H1 (cell line): ENCODE measurements around the gene DENND4A. TPM values are rescaled to one million over a fixed set of nuclear protein-coding genes. Genes with fewer than 3 reads are reported as not detected.

Experiments used
- CTCF ChIA-PET: fragments of 300-600 bp; sonication (Branson Sonifier 250); formaldehyde crosslinking; loops from one replicate; lab custom pipeline; 2021; ENCODE audit not compliant: partially characterized antibody; lab: Charles Lee
- POLR2A ChIA-PET: fragments of 300-600 bp; sonication (Branson Sonifier 250); formaldehyde crosslinking; loops from one replicate; lab custom pipeline; 2021; ENCODE audit warnings: inconsistent platforms; ENCODE audit not compliant: partially characterized antibody; lab: Charles Lee
- DNase-seq, 2 experiments: peaks; one replicate each; pipeline versions ENCODE4 v3.0.0 to v3.0.0-alpha.2; 2010 to 2022; ENCODE audit warnings: low spot score in 2 of 2, low read depth in 1 of 2, mixed read lengths in 1 of 2
- FAIRE-seq: peaks from 2 replicates; lab custom pipeline; 2011; peaks lifted over from hg19 to GRCh38; lab: Jason Lieb, UNC
- H2AFZ ChIP-seq: 2 replicates; pipeline ENCODE4 v1.8.1; 2012; ENCODE audit warnings: low read length, inconsistent platforms
- H2AK5ac ChIP-seq: 2 replicates; pipeline ENCODE4 v1.6.1; 2013; ENCODE audit warnings: low read depth, low read length
- H2BK120ac ChIP-seq: replicated peaks from 2 replicates; pipeline ENCODE3; 2013; ENCODE audit warnings: low read depth, low read length, inconsistent platforms
- H2BK12ac ChIP-seq: 2 replicates; pipeline ENCODE4 v1.6.1; 2013; ENCODE audit warnings: low read depth, low read length
- H2BK15ac ChIP-seq: 2 replicates; pipeline ENCODE4 v1.6.1; 2013; ENCODE audit warnings: low read length
- H2BK20ac ChIP-seq: 2 replicates; pipeline ENCODE4 v1.6.1; 2013; ENCODE audit warnings: low read length
- H2BK5ac ChIP-seq: 2 replicates; pipeline ENCODE4 v1.6.1; 2013; ENCODE audit warnings: low read depth, low read length
- H3K14ac ChIP-seq: 2 replicates; pipeline ENCODE4 v1.6.1; 2013; ENCODE audit warnings: inconsistent platforms; ENCODE audit not compliant: insufficient read length
- H3K18ac ChIP-seq: 2 replicates; pipeline ENCODE4 v1.6.1; 2013; ENCODE audit warnings: low read length; ENCODE audit errors: extremely low read depth
- H3K23ac ChIP-seq: 2 replicates; pipeline ENCODE4 v1.6.1; 2013; ENCODE audit warnings: inconsistent platforms; ENCODE audit not compliant: insufficient read length
- H3K23me2 ChIP-seq: 2 replicates; pipeline ENCODE4 v1.6.1; 2013; ENCODE audit warnings: low read depth, low read length
- H3K27ac ChIP-seq: 2 replicates; pipeline ENCODE4 v1.6.1; 2011; ENCODE audit warnings: low read depth, low read length, inconsistent platforms
- H3K27me3 ChIP-seq, 4 experiments: replicated peaks in 1 of 4; 1 replicate in 1 of 4; 2 replicates in 3 of 4; pipeline versions ENCODE4 v1.6.1 to v1.8.1; 2011 to 2013; ENCODE audit warnings: low read length in 3 of 4, mild to moderate bottlenecking in 3 of 4, inconsistent platforms in 2 of 4, mixed read lengths in 2 of 4, moderate library complexity in 1 of 4; ENCODE audit not compliant: control insufficient read depth in 3 of 4, insufficient read depth in 3 of 4; ENCODE audit errors: extremely low read depth in 1 of 4
- H3K36me3 ChIP-seq, 4 experiments: 2 replicates each; pipeline versions ENCODE4 v1.6.1 to v1.8.1; 2011 to 2013; ENCODE audit warnings: mild to moderate bottlenecking in 4 of 4, low read length in 3 of 4, moderate library complexity in 2 of 4, control low read depth in 1 of 4, inconsistent platforms in 1 of 4; ENCODE audit not compliant: insufficient read depth in 4 of 4, control insufficient read depth in 2 of 4
- H3K4ac ChIP-seq: replicated peaks from 2 replicates; pipeline ENCODE3; 2013; ENCODE audit warnings: low read length, low read depth, mixed read lengths, inconsistent platforms; ENCODE audit not compliant: insufficient read length
- H3K4me1 ChIP-seq, 4 experiments: replicated peaks in 1 of 4; 1 replicate in 1 of 4; 2 replicates in 3 of 4; pipeline versions ENCODE4 v1.6.1 to v1.8.1; 2011 to 2013; ENCODE audit warnings: low read length in 3 of 4, inconsistent platforms in 2 of 4, mixed read lengths in 1 of 4; ENCODE audit not compliant: insufficient read depth in 4 of 4, control insufficient read depth in 3 of 4
- H3K4me2 ChIP-seq, 2 experiments: 2 replicates each; pipeline versions ENCODE4 v1.6.1 to v1.8.1; 2011 to 2013; ENCODE audit warnings: low read depth in 2 of 2, low read length in 2 of 2, control low read depth in 1 of 2, inconsistent platforms in 1 of 2, mild to moderate bottlenecking in 1 of 2; ENCODE audit not compliant: insufficient read depth in 1 of 2
- H3K4me3 ChIP-seq, 4 experiments: fragments of 200-600, 300-600 bp in 1 of 4; sonication (generic), shearing (Covaris generic), sonication (Bioruptor Twin) in 1 of 4; 2 replicates each; pipeline versions ENCODE4 v1.5.1 to v1.8.1; 2011 to 2016; ENCODE audit warnings: low read length in 4 of 4, low read depth in 3 of 4, control low read depth in 2 of 4, inconsistent platforms in 2 of 4, mild to moderate bottlenecking in 2 of 4, mixed read lengths in 1 of 4, moderate library complexity in 1 of 4; ENCODE audit not compliant: insufficient read depth in 2 of 4; ENCODE audit errors: extremely low read depth in 1 of 4
- H3K56ac ChIP-seq: replicated peaks from 2 replicates; pipeline ENCODE3; 2013; ENCODE audit warnings: low read depth, mild to moderate bottlenecking, mixed read lengths, low read length, inconsistent platforms; ENCODE audit not compliant: insufficient read length
- H3K79me1 ChIP-seq: 2 replicates; pipeline ENCODE4 v1.6.1; 2013; ENCODE audit warnings: low read depth, low read length, control low read depth
- H3K79me2 ChIP-seq, 2 experiments: 2 replicates each; pipeline versions ENCODE4 v1.6.1 to v1.8.1; 2012 to 2013; ENCODE audit warnings: low read length in 2 of 2, mild to moderate bottlenecking in 2 of 2, inconsistent platforms in 1 of 2; ENCODE audit not compliant: insufficient read depth in 2 of 2, control insufficient read depth in 1 of 2
- H3K9ac ChIP-seq, 4 experiments: replicated peaks in 1 of 4; 1 replicate in 1 of 4; 2 replicates in 3 of 4; pipeline versions ENCODE4 v1.6.1 to v1.8.1; 2011 to 2013; ENCODE audit warnings: low read depth in 3 of 4, low read length in 3 of 4, control low read depth in 2 of 4, mild to moderate bottlenecking in 2 of 4, moderate library complexity in 2 of 4, inconsistent platforms in 1 of 4; ENCODE audit errors: extremely low read depth in 1 of 4
- H3K9me3 ChIP-seq, 2 experiments: 2 replicates each; pipeline versions ENCODE4 v1.6.1 to v1.8.1; 2012 to 2013; ENCODE audit warnings: mild to moderate bottlenecking in 2 of 2, moderate library complexity in 2 of 2, control low read depth in 1 of 2, inconsistent platforms in 1 of 2, low read depth in 1 of 2, low read length in 1 of 2, mixed read lengths in 1 of 2; ENCODE audit not compliant: insufficient read depth in 2 of 2
- H4K20me1 ChIP-seq, 2 experiments: replicated peaks in 1 of 2; 2 replicates each; pipeline versions ENCODE3 to v1.8.1; 2011 to 2013; ENCODE audit warnings: inconsistent platforms in 2 of 2, low read length in 2 of 2, mild to moderate bottlenecking in 1 of 2; ENCODE audit not compliant: insufficient read depth in 2 of 2, control insufficient read depth in 1 of 2
- H4K5ac ChIP-seq: 2 replicates; pipeline ENCODE4 v1.6.1; 2013; ENCODE audit warnings: low read length, low read depth, mixed read lengths, inconsistent platforms; ENCODE audit not compliant: insufficient read length
- H4K8ac ChIP-seq: 2 replicates; pipeline ENCODE4 v1.8.0; 2013; ENCODE audit warnings: mild to moderate bottlenecking, moderate library complexity, low read length, inconsistent platforms; ENCODE audit not compliant: insufficient read depth; ENCODE audit errors: extremely low read depth
- H4K91ac ChIP-seq: replicated peaks from 2 replicates; pipeline ENCODE3; 2013; ENCODE audit warnings: low read length, mixed read lengths, inconsistent platforms; ENCODE audit not compliant: insufficient read length
- BRCA1 ChIP-seq: IDR thresholded peaks from 2 replicates; pipeline ENCODE4 v1.6.1; 2012; ENCODE audit warnings: low read depth, low read length, improper control_type of control experiment
- CBX8 ChIP-seq: fragments of 300-800, 300-1000 bp; sonication (generic); IDR thresholded peaks from 2 replicates; pipeline ENCODE4 v1.7.1; 2016; ENCODE audit warnings: low read depth, low read length, borderline replicate concordance
- CREB1 ChIP-seq: IDR thresholded peaks from 2 replicates; pipeline ENCODE4 v1.6.1; 2012; ENCODE audit warnings: inconsistent platforms
- FOSL1 ChIP-seq: IDR thresholded peaks from 2 replicates; pipeline ENCODE4 v1.6.1; 2011; ENCODE audit warnings: mild to moderate bottlenecking, low read depth, low read length, moderate library complexity; ENCODE audit not compliant: insufficient read depth
- GABPA ChIP-seq: IDR thresholded peaks from 2 replicates; pipeline ENCODE4 v1.6.1; 2011; ENCODE audit warnings: mild to moderate bottlenecking, low read length, moderate library complexity, borderline replicate concordance; ENCODE audit not compliant: insufficient read depth
- KDM5A ChIP-seq: fragments of 200-600 bp; IDR thresholded peaks from 2 replicates; pipeline ENCODE4 v1.7.1; 2012; ENCODE audit warnings: mild to moderate bottlenecking, low read length, inconsistent platforms, mixed read lengths
- MAFK ChIP-seq: IDR thresholded peaks from 2 replicates; pipeline ENCODE4 v1.6.1; 2012; ENCODE audit warnings: low read depth, mild to moderate bottlenecking, improper control_type of control experiment, low read length
- NRF1 ChIP-seq: IDR thresholded peaks from 2 replicates; pipeline ENCODE4 v1.6.1; 2011; ENCODE audit warnings: mild to moderate bottlenecking, low read depth, low read length, improper control_type of control experiment
- POU5F1 ChIP-seq: IDR thresholded peaks from 2 replicates; pipeline ENCODE4 v1.6.1; 2011; ENCODE audit warnings: low read depth, mild to moderate bottlenecking, low read length, moderate library complexity
- RFX5 ChIP-seq: IDR thresholded peaks from 2 replicates; pipeline ENCODE4 v1.6.1; 2011; ENCODE audit warnings: low read depth, low read length, improper control_type of control experiment, borderline replicate concordance
- RXRA ChIP-seq: IDR thresholded peaks from 2 replicates; pipeline ENCODE4 v1.6.1; 2011; ENCODE audit warnings: low read depth, mild to moderate bottlenecking, low read length, moderate library complexity; ENCODE audit not compliant: insufficient read depth
- SIX5 ChIP-seq: IDR thresholded peaks from 2 replicates; pipeline ENCODE4 v1.6.1; 2011; ENCODE audit warnings: mild to moderate bottlenecking, low read depth, low read length
- SP4 ChIP-seq: IDR thresholded peaks from 2 replicates; pipeline ENCODE4 v1.6.1; 2012; ENCODE audit warnings: low read length, inconsistent platforms
- YY1 ChIP-seq: IDR thresholded peaks from 2 replicates; pipeline ENCODE4 v1.6.1; 2011; ENCODE audit warnings: low read depth, mild to moderate bottlenecking, low read length
- ZNF274 ChIP-seq: IDR thresholded peaks from 2 replicates; pipeline ENCODE4 v1.7.0; 2012; ENCODE audit warnings: low read length, borderline replicate concordance; ENCODE audit errors: extremely low read depth
- polyA plus RNA-seq, 7 experiments: library from polyadenylated mRNA; depleted of rRNA in 3 of 7; stranded (reverse) in 5 of 7; unstranded in 2 of 7; fragments of >200 nt in 5 of 7; fragments of 200-250 nt in 2 of 7; gene quantifications; 1 replicate in 5 of 7; 2 replicates in 1 of 7; 4 replicates in 1 of 7; pipeline versions ENCODE4 v1.2.1 to v1.2.3, GENCODE V29; 2011 to 2013; ENCODE audit warnings: missing spikeins in 2 of 7, mixed read lengths in 2 of 7
- total RNA-seq: library from RNA; stranded (reverse); fragmentation: NEBNext Ultra II Directional; extraction: Animal tissue kit (Norgen Biotek cat#: 25700); gene quantifications from 2 replicates; pipeline ENCODE4 v1.2.1, GENCODE V29; 2021
- TF ChIP-seq, protein P1 (sequence below): IDR thresholded peaks from 2 replicates; pipeline ENCODE4 v1.6.1; 2011; ENCODE audit warnings: low read length, improper control_type of control experiment

The DENND4A gene
- total and polyA plus RNA-seq, 2 of the 8 experiments (the other 6 are each of a cell fraction or from before 2014, with no cell fraction given) = 1.3 to 4.7 TPM

DNA sequence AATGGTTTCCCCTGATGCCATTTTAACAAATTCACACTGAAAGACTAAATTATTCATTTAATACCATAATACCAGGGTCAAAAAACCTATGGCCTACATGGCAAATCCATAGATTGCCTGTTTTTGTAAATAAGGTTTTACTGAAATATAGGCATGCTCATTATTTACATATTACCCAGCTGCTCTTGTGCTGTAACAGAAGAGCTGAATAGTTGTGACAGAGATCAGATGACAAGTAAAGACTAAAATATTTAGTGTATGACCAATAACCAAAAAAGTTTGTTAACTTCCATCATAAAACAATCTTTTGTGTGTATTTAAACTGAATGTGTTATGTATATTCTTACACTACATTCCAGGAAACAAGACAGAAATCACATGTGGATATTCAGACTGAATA is 60.2 kb downstream of the DENND4A start:
- no peak for FAIRE-seq
- TF ChIP-seq NRF1 (no peak), RXRA (no peak), CREB1 (no peak), POU5F1 (no peak), YY1 (no peak), GABPA (no peak), CBX8 (no peak), ZNF274 (no peak), SP4 (no peak), MAFK (no peak), BRCA1 (no peak), RFX5 (no peak), FOSL1 (no peak), KDM5A (no peak), SIX5 (no peak)
- TF ChIP-seq, protein P1, sequence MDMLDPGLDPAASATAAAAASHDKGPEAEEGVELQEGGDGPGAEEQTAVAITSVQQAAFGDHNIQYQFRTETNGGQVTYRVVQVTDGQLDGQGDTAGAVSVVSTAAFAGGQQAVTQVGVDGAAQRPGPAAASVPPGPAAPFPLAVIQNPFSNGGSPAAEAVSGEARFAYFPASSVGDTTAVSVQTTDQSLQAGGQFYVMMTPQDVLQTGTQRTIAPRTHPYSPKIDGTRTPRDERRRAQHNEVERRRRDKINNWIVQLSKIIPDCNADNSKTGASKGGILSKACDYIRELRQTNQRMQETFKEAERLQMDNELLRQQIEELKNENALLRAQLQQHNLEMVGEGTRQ = no peak

More for the DNA sequence above, 60.2 kb downstream of the DENND4A start:
- Histone ChIP-seq H3K27ac (no peak overlapping the region), H3K36me3 (no peaks in the 10 kb centered on the region), H4K5ac (no peak overlapping the region), H3K4ac (no peak overlapping the region), H3K4me2 (no peak overlapping the region), H2BK120ac (no peak overlapping the region), H2BK5ac (no peak overlapping the region), H3K9me3 (no peaks in the 10 kb centered on the region), H2BK20ac (no peak overlapping the region), H3K56ac (no peak overlapping the region), H3K27me3 (no peaks in the 10 kb centered on the region), H4K91ac (no peak overlapping the region), H3K23me2 (no peaks in the 10 kb centered on the region), H3K79me1 (no peaks in the 10 kb centered on the region), H4K8ac (no peak overlapping the region), H2BK15ac (no peak overlapping the region), H3K23ac (no peak overlapping the region), H3K18ac (no peak overlapping the region), H2AK5ac (no peak overlapping the region), H2AFZ (no peak overlapping the region), H3K4me1 (peaks cover 0 to 3% (median 0%) of the 10 kb centered on the region in 4 experiments; a peak in 1 of 7 replicates), H3K79me2 (no peaks in the 10 kb centered on the region), H3K14ac (no peak overlapping the region), H3K4me3 (no peak overlapping the region), H3K9ac (no peak overlapping the region), H4K20me1 (no peaks in the 10 kb centered on the region), H2BK12ac (no peak overlapping the region)
- POLR2A ChIA-PET = no interaction called here
- no peak for DNase-seq
- CTCF ChIA-PET = interaction anchor here (1.0 kb wide), 1 partner anchor 125 kb away, joined by 3 read pairs; no protein-coding TSS in a partner anchor
